ENCODE measurements around the gene FMNL2. TPM values are rescaled to one million over a fixed set of nuclear protein-coding genes. Genes with fewer than 3 reads are reported as not detected.
"Not testable (repeated sequence)": the region's sequence is repeated elsewhere in the genome, so short reads cannot be mapped to it uniquely, and the experiment has no call there.

FMNL2 gene
- polyA plus RNA-seq, 3 donors: 5.0 to 41.3 (median 22.3) TPM

DNA sequence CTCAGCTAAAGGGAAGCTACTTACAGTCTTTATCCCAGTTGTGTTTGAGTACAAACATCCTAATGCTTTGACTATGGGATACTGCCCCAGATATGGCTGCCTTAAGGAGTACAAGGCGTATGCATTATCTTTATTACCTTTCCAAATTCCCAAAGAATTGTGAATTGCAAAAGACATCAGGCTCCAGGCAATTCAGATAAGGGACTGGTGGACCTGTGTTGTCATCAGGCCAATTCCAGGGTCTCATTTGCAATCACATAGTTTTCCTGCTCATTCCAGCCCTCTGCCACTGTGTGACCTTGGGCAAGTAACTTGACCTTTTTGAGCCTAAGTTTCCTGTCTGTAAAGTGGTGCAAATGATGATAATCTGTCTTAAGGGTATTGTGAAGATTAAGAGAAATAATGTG lies 137.5 kb downstream of the FMNL2 start:
- H3K27ac ChIP-seq (ENCODE audit: low read depth, low read length): no peak overlapping the region
- WGBS, 3 donors: 42 to 100% (median 92%) methylated on average over 1 of the region's 1 CpG

DNA sequence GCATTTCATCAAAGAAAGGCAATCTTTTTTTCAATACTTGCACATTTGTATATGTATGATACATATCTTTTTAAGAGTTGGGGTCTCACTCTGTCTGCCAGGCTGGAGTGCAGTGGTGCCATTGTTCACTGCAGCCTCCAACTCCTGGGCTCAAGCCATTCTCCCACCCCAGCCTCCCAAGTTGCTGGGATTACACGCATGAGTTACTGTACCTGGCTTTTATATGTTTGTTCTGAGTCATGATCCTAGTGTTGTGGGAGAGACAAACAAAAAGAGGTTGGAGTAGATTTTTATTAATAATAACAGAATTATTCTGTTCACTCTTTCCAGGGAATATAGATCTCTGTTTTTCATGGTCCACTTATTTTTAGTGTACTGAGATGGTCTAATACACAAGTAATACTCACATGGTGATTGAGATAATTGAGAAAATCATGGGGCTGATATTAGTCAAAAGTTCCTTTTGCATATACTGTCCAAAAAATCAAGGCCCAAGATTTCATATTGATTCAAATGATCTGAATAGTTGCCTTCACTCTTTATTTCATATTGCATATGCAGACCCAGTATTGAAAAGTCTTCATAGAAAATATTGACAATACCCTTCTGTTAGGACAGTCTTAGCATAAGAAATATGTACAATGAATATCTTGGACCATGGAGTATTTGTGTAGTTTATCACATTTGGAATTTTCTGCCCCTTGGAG lies 138.3 kb downstream of the FMNL2 start:
- WGBS, 3 donors: 68 to 100% (median 100%) methylated on average over 1 of the region's 1 CpG
- no peak overlapping the region for H3K27ac ChIP-seq (ENCODE audit: low read depth, low read length)

DNA sequence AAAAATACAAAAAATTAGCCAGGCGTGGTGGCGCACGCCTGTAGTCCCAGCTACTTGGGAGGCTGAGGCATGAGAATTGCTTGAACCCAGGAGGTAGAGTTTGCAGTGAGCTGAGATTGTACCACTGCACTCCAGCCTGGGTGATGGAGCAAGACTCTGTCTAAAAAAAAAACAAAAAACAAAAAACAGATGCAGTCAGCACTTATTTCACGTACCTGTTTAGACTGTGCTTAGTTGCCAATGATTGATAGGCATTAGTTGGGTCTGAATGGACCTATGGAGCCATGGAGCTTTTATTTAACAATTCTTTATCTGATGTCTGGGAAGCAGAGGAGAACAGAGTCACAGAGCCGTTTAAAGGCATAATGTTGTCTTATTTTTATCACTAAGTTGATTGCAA lies 139.5 kb downstream of the FMNL2 start:
- 71 to 94% (median 92%) methylated on average over 5 of the region's 5 CpGs for WGBS, 3 donors

DNA sequence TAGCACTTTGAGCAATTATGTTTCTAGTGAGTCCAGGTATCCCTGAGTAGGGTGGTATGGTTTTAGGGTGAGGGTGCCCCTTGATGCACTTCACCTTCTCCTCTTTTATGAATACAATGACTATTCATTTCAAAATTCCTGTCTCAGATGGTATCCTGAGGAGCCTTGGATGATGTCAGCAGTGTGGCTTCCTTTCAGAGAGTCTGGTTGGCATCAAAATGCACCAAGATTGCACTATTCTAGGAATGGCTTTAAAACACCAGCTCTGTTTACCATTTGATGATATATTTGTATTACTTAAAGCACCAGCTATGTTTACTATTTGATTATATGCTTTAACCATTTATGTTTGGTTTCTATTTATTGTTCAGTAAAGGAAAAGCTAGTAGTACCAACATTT lies 141.0 kb downstream of the FMNL2 start:
- no peak overlapping the region for H3K27ac ChIP-seq (ENCODE audit: low read depth, low read length)

More for the DNA sequence above, 139.5 kb downstream of the FMNL2 start:
- not testable (repeated sequence) for H3K27ac ChIP-seq (ENCODE audit: low read depth, low read length)

DNA sequence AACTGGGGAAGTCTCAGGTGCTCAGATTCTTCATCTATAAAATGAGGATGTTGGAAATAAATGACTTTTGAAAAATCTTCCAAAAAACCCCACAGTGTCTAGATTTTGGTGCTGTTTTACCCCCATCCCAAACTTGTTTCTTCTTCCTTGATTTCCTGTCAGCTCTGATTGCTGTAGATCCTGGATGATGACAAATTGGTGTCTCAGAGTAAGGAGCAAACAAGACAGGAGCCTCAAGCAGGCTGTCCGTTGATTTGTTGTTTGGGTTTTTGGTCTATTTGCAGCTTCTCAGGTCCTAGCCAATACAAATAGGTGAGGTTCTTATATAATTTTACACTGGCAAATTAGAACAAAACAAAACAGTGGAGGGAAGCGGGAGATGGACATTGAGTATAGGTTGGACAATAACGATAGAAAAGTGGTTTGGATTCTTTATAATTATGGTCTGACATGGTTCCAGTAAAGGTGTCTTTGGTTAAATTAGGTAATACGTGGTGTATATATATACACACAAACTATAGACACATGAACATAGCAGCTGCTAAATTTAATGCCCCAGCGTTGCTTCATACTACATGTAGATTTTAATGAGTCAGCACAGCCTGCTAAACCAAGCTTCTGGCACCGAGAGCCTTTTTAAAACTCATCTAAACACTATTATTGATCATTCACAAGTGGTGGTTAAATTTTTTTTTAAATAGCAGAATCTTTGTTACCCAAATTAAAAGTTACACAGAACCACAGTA lies 142.5 kb downstream of the FMNL2 start:
- 89 to 92% (median 90%) methylated on average over 6 of the region's 6 CpGs for WGBS, 3 donors
- H3K27ac ChIP-seq (ENCODE audit: low read depth, low read length): no peak overlapping the region

DNA sequence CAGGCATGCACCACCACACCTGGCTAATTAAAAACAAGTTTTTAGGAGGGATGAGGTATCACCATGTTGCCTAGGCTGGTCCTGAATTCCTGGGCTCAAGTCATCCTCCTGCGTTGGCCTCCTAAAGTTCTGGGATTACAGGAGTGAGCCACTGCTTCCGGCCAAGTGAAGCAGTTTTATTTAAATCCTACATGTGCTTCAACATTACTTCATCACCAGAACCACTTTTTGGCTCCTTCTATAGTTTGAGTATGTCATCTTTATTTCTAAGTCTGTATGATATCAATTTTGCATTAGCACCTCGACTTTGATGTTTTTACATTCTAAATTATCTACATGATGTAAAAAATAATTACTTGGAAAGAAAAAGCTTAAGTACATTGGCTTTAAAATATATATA lies 144.3 kb downstream of the FMNL2 start:
- 94 to 96% (median 95%) methylated on average over 3 of the region's 3 CpGs for WGBS, 3 donors
- no peak overlapping the region for H3K27ac ChIP-seq (ENCODE audit: low read depth, low read length)

DNA sequence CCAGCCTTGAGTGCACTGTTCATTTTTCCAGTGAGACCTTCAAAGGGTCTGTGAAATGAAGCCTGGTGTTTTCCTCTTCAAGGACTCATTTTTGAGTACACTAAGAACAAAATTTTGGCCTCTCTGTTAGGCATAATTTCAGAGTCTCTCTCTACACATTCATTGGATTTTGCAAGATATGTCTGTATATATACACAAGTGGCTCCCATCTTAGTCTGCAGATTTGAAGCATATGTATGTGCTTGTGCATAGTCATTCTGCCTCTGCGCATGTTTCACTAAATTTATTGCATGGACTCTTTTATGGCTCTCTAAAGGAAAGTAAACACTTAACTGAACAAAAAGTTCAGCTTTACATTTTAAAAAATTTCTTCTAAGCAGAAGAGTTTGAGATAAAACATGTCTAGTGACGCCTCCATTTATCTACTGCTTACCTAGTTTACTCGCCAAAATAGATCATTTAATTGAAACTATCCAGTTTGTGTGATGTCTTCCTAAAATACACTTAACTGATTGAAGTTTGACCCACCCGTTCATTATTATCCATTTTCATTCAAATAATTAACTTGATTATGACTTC lies 145.9 kb downstream of the FMNL2 start:
- WGBS, 3 donors: 91 to 97% (median 91%) methylated on average over 4 of the region's 4 CpGs
- H3K27ac ChIP-seq (ENCODE audit: low read depth, low read length): no peak overlapping the region

DNA sequence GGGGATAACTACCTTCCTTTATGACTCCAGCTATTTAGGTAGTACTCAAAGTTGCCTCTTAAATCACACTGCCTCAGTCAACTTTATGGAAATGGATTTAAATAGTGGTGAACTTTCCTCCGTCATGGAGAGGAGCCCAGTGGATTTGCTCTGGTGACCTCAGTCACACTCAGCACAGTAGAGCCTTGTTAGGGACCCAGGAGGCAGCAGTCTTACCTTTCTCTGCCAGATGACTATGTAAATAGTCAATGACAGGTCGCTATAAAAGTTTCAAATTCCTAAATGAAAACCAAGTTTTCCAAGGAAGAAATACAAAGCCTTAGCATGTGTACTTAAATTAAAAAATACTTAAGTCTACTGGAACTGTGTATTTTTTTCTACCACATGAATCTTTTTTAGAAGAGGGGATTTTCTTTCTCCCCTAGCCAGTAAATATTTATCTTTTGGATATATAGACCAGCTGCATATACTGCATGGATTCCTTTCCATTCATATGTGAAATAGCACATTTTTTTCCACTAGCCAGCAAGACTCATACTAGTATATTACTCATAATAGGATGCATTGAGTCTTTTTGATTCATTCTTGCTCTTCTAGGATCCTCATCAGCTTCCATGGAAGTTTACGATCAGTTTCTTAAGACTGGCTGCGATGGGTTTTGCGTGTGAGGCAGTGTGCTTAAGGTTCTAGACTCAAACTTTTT lies 147.1 kb downstream of the FMNL2 start:
- 81 to 95% (median 89%) methylated on average over 5 of the region's 5 CpGs for WGBS, 3 donors

DNA sequence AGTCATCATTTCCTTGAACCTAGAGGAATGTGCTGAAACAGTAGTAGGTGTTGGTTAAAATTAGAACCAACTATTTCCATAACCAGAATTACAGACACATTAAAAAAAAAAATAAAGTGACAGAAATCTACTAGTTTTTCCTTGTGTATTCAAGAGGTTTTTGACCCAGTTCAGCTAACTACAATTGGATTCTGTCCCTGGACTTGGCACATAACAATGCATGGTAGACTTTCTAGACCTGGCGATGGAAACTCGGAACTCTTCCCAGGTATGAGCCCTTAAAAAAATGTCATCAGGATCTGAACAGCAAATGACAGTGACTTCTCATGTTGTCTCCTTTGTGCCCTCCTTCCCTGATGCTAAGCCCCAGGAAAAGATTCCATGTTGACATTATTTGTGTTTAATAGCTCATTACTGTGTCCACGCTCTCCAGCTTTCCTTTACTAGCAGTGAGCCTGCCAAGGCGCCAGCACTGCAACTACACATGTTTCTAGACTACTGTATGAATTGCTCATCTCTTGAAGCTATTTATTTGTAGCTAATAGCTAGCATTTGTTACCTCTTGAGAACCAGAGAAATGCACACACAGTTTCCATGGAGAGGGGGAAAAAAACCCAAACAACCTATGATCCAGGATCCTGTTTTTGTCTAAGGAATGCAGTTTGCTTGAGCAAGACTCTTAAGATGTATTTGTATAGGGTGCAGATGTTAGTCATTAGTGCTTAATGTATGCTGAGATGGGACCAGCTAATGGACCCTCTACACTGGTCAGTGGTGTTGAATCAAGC lies 148.5 kb downstream of the FMNL2 start:
- H3K27ac ChIP-seq (ENCODE audit: low read depth, low read length): no peak overlapping the region
- 85 to 98% (median 93%) methylated on average over 4 of the region's 4 CpGs for WGBS, 3 donors

More for the DNA sequence above, 147.1 kb downstream of the FMNL2 start:
- H3K27ac ChIP-seq (ENCODE audit: low read depth, low read length): no peak overlapping the region

DNA sequence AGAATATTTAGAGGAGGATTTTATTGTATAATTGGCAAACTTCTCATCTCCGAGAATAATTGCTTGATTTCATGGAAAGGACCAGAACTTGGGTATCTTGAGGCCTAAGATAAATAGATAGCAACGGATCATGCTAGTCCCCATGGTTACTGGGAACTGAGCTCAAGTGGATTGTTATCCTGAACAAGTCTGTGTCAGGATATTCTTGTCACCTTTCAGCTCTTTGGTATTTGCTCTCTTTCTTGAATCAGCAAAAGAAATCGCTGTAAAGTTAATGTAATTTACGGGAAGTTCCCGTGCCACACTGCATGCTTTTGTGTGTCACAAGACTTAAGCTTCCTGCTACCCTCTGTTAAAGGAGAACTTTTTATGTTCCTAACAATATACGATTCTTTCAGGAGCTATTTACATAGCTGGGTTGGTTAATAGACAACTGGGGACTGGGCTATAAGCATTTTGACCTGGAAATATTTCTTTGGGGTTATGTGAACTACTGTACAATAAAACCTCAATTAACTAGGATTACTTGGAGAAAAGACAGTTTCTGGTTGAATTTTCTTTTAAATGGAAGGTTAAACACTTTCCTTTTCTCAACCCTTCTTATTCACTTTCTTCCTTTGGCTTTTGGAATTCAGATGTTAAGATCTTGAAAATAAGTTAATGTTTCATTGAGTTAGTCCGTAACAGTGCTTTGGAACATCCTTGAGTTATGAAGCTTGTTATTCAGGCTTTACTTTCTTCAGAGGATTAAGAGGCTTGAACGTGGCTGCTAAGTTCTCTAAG lies 151.2 kb downstream of the FMNL2 start:
- WGBS, 3 donors: 37 to 58% (median 52%) methylated on average over 8 of the region's 8 CpGs
- H3K27ac ChIP-seq (ENCODE audit: low read depth, low read length): no peak overlapping the region

DNA sequence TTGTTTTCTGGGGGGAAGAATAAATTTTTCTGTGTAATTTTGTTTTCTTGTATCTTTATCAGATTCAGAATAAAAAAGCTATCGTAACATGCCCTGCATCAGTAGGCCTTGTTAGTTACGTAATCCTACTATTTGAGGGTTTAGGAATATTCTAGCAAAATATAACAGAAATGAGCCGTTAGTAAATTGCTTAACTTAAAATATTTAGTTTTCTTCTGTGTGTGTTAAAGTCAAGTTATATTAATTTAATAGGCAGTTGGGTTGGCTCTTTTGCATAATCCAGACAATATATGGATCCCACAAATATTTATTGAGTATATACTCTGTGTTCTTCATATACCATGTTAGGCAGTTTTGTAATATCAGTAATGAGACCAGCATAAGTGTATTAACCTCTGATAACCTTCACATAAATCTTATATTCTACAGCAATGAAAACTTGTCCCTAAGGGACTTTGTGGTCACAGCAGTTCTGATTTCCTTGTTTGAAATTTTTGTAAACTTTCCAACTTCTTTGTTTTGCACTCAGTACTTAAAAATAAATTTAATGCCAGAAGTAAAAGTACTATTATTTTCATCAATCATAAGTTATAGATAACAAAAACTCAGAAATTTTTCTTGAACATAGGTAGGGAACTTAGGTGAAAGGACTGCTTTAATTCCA lies 151.9 kb downstream of the FMNL2 start:
- H3K27ac ChIP-seq (ENCODE audit: low read depth, low read length): no peak overlapping the region
- whole genome bisulfite sequencing, 3 donors: 62 to 84% (median 70%) methylated on average over 3 of the region's 3 CpGs

DNA sequence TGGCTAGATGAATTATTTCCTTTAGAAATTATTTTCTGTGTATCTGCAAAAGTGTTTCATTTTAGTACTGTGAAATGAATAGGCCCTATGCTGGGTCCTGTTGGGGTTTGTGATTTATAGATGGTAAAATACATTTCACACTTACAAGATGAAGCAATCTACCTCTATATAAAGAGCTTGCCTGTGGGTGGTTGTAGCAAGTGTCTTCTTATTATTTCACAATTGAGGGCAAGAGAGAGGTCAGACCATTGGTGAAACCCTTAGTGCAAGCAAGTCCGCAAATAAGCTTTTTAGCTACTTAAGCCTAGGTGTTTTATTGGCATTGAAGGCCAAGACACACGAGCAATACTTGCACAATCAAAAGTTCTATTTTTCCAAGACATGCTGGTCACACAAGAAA lies 153.1 kb downstream of the FMNL2 start:
- H3K27ac ChIP-seq (ENCODE audit: low read depth, low read length): no peak overlapping the region
- WGBS, 3 donors: 67 to 72% (median 71%) methylated on average over 2 of the region's 2 CpGs

DNA sequence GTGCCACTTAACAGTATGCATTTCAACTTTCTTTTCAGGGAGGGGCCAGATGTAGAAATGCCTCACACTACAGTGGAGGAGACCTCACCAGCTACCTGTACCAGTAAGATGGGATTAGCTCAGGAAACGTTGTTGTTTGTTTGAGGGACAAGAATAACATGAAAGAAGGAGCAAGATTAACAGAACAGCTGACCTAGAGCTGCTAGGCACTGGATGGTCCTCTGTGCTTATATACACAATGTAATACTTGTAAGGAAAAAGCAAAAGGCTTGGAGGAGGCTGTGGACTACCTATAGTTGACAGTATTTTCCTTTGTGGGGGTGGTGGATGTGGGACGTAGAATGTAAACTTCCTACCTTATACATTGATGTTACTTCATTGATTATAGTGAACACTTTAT lies 154.4 kb downstream of the FMNL2 start:
- WGBS, 3 donors: 60 to 80% (median 76%) methylated on average over 2 of the region's 2 CpGs
- H3K27ac ChIP-seq (ENCODE audit: low read depth, low read length): no peak overlapping the region

DNA sequence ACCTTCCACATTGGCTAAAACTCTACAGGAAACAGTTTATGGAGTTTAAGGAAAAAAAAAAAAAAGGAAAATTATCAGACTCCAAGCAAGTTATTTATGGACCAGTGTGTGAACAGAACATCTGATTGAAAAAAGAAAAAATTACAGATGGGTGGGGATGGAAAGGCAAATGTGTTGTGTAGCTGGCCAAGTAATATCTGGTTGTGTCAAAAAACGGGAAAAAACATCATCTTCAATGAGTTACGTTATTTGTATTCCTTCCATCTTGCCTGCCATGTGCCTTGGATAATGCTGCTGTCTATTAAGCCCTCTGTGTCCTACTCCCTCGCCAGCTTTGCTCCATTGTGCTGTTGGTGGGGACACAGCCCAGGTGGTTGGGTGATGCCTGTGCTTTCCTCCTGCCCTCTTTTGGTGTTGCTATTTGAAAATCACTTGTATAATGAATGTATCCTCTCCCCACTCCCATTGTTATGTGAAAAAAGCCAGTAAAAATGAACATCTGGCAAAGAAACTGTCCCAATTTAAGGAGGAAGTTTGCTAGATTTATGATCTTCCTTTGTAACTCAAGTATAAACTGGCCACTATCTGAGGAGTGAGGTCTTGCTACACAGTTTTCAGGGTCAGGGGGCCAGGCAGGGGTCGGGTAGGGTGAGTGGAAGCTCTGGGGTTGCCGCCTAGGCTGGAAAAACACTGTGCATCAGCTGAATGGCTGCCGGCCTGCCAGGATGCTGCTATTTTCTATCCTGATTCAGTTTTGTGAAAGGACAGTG lies 155.9 kb downstream of the FMNL2 start:
- H3K27ac ChIP-seq (ENCODE audit: low read depth, low read length): no peak overlapping the region

DNA sequence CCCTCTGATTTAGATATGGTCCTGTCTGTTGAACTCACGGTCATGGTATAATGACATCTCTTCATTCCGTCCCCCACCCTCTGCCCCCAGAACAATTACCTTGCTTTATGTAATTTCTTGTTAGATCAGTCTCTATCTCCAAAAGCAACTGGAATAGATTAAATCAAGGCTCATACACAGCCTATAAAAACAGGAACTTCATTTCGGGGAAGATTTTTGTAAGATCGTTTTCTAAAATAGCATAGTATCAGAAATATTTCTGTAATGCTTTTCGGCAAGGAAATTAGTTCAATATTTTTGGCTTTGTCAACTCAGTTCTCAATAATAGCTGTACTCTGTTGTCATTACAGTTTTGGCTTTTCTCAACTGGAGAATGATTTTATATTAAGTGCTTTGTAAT lies 157.2 kb downstream of the FMNL2 start:
- 34 to 82% (median 36%) methylated on average over 5 of the region's 5 CpGs for WGBS, 3 donors
- no peak overlapping the region for H3K27ac ChIP-seq (ENCODE audit: low read depth, low read length)

More for the DNA sequence above, 155.9 kb downstream of the FMNL2 start:
- WGBS, 3 donors: 34 to 56% (median 50%) methylated on average over 6 of the region's 6 CpGs

DNA sequence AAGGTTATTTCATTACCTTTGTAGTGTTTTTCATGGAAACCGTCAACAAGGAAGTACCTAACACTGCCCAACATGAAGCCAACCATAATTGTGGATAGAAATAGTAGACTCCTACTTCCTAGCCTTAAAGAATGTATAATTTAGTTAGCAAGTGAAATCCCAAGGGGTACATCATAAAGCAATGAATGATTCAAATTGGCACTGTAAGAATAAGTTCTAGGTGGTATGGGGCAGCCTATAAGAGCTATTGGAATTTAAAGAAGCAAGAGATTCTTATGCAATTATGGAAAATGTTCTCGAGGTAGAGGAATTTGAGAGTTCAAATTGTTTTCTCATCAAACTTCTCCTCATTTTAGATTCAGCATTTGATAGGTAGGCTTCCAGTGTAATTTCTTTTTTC lies 157.9 kb downstream of the FMNL2 start:
- 82 to 90% (median 84%) methylated on average over 2 of the region's 2 CpGs for WGBS, 3 donors
- H3K27ac ChIP-seq (ENCODE audit: low read depth, low read length): no peak overlapping the region

Data from adipose tissue (tissue), 3 donors.